Measurements from ENCODE around the gene POGK.
"Not testable (repeated sequence)": the region's sequence is repeated elsewhere in the genome, so short reads cannot be mapped to it uniquely, and the experiment has no call there.

The POGK gene

DNA sequence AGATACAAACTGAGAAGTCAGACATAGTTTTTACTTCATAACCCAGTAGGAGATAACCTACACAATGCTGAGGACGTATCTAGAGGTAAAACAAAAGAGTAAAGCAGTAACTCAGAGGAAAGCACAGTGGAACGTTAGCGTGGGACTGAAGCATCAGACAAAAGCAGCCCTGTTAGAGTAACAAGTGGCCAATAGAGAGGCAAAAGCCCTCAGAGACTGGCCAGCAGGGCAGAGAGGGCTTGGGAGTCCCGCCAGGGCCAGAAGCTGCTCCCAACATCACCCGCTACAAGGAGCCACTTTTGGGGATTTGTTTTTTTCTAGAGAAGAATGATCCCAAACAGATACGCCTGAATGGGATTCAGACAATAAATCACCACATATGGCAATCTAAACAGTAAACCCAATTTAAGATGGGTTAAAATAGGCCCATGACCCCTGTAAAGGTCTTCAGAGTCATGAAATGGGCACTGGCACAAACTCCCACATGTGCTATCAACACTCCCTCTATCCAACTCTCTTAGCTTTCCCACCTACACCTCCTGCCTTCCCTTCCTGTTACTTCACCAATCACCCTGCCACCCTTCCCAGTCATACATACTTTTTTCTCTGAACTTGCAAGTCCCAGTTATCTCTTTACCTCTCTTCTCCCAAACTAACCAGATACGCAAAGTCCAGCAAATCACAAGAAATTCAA lies 19.6 kb downstream of the POGK start:
- no peak for DNase-seq

DNA sequence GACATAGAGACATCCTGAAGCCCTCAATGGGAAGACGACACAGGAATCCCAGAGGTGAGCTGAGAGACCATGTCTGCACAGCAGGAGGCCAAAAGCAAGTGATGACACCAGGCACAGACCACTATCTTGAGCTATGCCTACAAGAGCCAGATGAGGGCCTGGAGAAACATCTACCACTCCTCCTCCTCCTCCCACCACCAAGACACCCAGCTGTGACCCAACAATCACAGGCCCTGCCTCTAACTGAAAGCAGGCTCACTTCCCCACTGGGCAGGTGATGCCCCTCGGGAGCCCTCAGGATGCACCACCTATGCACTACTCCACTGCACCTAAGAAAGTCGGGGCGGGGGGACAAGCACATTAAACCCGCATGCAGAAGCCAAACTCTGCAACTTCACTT lies 20.3 kb downstream of the POGK start:
- no peak for DNase-seq

DNA sequence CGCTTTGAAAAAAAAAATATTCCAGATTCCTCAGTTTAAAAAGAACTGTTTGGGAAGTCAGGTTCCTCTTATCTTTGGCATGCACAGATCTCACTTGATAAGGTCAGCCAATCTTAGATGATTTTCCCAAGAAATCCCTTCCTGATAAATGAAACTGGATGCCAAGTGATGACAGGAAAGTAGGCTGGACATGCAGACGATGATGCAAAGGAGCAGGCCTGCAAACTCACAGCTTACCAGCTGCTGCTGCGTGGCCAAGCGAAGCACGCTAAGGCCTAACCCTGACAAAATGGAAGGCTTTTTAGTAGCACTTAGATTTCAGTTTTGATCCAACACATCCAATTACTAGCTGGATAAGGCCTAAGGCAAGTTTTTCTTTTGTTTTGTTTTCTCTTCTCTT lies 26.7 kb downstream of the POGK start:
- DNase-seq, result peak; percentile 13

DNA sequence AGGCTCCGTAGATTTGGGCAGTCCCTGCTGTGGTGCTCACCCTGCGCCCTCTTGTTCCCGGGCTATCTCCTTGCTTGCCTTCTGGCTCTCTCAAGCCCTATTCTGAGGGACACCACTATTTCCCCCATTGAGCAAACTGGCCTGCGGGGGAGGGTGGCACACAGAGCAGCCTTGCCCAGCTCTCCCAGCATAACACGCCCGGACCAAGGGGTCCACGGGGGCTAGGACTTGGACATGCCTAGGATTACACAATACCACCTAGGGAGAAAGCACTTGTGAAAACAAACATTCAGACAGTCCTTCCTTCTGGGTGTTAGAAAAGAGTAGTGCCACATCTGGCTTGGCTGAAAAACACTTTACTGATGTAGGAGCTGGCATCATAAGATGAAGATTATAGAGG lies 29.4 kb downstream of the POGK start:
- DNase-seq, result no peak

GRCh38 chr1:166869318-166870099 lies 30.2 kb downstream of the POGK start:
- no peak for DNase-seq

DNA sequence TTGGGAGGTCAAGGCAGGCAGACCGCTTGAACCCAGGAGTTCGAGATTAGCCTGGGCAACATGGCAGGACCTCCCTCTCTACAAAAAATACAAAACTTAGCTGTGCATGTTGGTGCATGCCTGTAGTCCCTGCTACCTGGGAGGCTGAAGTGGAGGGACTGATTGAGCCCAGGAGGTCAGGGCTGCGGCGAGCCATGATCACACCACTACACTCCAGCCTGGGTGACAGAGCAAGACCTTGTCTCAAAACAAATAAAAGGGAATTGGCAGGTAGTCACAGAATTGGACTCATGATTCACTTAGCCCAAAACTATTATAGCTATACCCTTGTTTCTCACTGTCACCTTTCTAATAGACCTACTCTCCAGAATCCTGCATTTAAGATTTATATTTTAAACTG lies 31.3 kb downstream of the POGK start:
- DNase-seq, result no peak

DNA sequence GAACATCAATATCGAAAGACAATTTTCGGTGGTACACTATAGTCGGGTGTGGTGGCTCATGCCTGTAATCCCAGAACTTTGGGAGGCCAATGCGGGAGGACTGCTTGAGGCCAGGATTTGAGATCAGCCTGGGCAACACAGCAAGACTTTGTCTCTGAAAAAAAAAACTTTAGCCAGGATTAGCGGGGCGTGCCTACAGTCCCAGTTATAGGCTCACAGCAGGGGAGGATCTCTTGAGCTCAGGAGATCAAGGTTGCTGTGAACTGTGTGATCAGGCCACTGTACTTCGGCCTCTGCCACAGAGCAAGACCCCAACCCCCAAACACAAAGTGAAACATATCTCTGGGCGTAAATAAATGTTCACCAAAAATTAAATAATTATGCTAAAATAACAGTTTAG lies 35.2 kb downstream of the POGK start:
- DNase-seq, result no peak

DNA sequence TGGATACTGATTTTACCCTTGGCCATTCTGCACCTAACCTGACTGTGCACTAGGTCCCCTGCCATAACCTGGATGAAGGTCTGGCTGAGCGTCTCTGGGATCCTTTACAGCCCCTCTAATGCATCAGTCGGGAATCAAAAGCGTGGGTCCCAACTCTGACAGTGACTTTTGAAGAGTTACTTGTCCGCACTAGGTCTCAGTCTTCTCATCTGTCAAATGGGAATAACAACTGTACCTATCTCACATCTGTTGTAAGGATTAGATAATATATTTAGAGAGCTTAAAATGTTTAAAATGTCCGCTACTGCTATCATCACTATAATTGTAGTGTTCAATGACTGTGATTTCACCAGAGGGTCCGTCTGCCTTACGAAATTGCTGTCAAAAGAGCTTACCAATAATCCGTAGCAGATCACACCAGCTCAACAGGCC lies 36.0 kb downstream of the POGK start:
- DNase-seq, result no peak

- peak; percentile 100 for DNase-seq
These were observed 36.7 kb downstream of the POGK start, which contains the start of gene TADA1 for GRCh38 chr1:166875734-166876539. Gene TADA1, minus strand, starts transcription at chr1:166876264. Its CDS starts 31 bp downstream, at chr1:166876233.

DNA sequence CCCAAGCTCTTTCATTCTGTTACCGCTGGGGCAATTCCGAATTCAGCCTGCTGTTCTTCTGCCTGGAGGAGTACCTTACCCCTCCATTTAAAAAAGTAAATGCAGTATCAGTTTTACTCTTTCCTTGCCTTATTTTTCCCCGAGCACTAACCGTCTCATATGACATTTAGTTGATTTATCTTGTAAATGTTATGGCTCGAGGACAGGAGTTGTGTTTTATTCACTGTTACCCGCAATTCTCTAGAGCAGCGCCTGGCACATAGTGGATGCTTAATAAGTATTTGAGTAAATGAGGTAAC lies 37.2 kb downstream of the POGK start:
- DNase-seq, result no peak

DNA sequence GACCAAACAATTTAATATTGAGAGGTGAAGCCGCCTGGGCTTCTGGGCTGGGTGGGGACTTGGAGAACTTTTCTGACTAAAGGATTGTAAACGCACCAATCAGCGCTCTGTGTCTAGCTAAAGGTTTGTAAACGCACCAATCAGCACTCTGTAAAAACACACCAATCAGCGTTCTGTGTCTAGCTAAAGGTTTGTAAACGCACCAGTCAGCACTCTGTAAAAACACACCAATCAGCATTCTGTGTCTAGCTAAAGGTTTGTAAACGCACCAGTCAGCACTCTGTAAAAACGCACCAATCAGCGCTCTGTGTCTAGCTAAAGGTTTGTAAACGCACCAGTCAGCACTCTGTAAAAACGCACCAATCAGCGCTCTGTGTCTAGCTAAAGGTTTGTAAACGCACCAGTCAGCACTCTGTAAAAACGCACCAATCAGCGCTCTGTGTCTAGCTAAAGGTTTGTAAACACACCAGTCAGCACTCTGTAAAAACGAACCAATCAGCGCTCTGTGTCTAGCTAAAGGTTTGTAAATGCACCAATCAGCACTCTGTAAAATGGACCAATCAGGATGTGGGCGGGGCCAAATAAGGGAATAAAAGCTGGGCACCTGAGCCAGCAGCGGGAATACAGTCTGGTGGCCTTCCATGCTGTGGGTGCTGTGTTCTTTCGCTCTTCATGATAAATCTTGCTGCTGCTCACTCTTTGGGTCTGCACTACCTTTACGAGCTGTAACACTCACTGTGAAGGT lies 39.1 kb downstream of the POGK start:
- DNase-seq, result not testable (repeated sequence)

DNA sequence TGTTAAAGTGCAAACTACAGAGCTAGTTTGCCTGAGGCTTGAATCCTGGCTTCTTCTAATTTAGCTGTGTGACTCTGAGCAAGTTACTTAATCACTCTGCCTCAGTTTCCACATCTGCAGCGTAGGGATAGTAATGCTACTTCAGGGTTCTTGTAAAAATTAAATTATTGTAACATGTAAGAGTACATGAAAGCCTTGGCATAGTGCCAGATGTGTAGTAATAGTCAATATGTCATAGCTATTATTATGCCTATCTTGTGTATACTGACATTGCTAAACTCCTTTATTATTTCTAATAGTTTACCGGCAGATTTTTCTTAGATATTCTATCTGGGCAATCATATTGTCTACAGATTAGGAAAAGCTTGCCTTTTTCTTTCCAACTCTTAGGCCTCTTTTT lies 43.6 kb downstream of the POGK start:
- no peak for DNase-seq

GRCh38 chr1:166884040-166884642 lies 44.9 kb downstream of the POGK start:
- DNase-seq, result peak; percentile 73

DNA sequence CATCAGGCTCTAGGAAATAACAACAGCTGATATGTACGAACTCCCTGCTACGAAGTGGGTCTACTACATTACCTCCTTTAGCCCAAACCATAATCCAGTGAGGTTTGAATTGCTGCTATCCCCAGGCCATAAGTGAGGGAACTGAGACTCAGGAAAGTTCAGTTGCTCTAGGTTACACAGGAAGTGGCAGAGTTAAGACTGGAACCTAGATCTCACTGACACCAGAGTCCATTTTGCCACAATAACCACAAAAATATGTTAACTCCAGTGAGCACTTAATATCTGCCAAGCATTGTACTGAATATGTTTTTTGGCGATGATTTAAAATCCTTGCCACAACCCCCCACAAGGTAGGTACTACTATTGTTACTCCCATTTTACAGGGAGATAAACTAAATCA lies 45.7 kb downstream of the POGK start:
- peak; percentile 52 for DNase-seq

GRCh38 chr1:166888373-166889111 lies 49.3 kb downstream of the POGK start:
- no peak for DNase-seq

GRCh38 chr1:166889776-166890175 lies 50.5 kb downstream of the POGK start:
- DNase-seq, result no peak

DNA sequence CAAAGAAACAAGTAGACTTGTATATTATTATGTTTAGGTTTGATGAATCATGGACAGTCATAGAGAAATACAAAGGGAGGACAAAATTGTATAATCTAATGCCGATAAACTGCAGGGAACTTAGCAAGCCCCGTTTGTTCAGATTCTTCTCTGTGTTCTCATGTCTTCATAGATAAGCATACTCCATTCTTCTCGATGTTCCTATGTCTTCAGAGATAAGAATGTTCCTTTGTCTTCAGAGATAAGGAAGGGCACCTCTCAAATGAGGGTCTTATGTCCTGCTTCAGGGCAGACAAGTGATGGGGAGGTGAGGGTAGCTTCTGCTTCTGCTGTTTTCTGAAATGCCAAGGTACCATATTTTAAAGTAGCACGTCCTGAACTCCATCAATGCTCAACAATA lies 56.5 kb downstream of the POGK start:
- DNase-seq, result no peak

- no peak for DNase-seq
These were observed 60.5 kb downstream of the POGK start for GRCh38 chr1:166899769-166900168.

- no peak for DNase-seq
These were observed 61.7 kb downstream of the POGK start for GRCh38 chr1:166900987-166901386.

DNA sequence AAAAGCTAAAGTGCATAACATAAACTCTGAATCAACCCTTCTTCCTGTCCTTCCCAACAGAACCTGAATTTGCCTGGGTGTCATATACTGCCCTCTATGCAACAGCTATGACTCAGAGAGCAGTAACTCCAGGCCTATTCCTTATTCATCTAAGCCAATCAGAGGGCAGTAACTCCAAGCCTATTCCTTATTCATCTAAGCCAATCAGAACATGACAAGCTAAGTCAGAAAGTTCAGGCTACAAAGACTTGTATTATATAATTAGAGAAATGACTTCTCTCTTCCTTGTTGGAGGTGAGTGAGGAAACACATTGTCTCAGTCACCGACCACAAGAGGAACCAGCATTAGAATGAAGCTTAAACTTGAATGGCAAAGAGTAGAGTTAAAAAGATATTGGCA lies 63.0 kb downstream of the POGK start:
- DNase-seq, result peak; percentile 70

DNA sequence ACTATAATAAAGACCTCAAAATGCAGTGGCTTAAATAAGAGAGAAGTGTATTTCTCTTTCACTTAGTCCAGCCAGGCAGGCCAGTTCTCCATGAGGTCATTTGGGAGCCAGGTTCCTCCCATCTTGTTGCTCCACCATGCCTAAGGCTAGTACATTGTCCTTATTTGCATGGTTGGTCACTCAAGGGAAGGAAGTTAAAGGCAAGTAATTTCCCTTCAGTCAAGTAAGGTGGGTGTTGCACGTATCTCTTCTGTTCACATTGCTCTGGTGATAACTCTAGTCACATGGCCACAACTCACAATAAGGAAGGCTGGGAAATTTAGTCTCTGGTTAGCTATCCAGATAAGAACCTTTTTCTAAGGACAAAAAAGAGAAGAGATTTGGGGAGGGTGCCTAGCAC lies 64.0 kb downstream of the POGK start:
- peak; percentile 41 for DNase-seq

GRCh38 chr1:166905136-166905535 lies 65.9 kb downstream of the POGK start:
- DNase-seq, result no peak
